GF-D8 (cell line): ENCODE results near the gene VANGL2.

Experiments used
- DNase-seq: peaks from one replicate; lab custom pipeline; 2025; lab: John Stamatoyannopoulos, UW

The VANGL2 gene

GRCh38 chr1:160428655-160429054, 28.3 kb downstream of the VANGL2 start:
- DNase-seq: peak; percentile 16

GRCh38 chr1:160429125-160429561, 28.8 kb downstream of the VANGL2 start:
- no peak for DNase-seq

- DNase-seq: no peak
Observed at GRCh38 chr1:160429702-160430535, 29.6 kb downstream of the VANGL2 start.

GRCh38 chr1:160431006-160431405, 30.6 kb downstream of the VANGL2 start:
- no peak for DNase-seq

- DNase-seq: no peak
Observed at GRCh38 chr1:160431571-160431970, 31.2 kb downstream of the VANGL2 start.

GRCh38 chr1:160432371-160432786, 32.0 kb downstream of the VANGL2 start:
- DNase-seq: no peak

GRCh38 chr1:160436966-160437365, 36.6 kb downstream of the VANGL2 start:
- DNase-seq: no peak

GRCh38 chr1:160437432-160438316, 37.3 kb downstream of the VANGL2 start:
- no peak for DNase-seq

GRCh38 chr1:160438317-160438918, 38.1 kb downstream of the VANGL2 start:
- no peak for DNase-seq

GRCh38 chr1:160438935-160439334, 38.6 kb downstream of the VANGL2 start:
- DNase-seq: no peak

GRCh38 chr1:160439718-160440117, 39.4 kb downstream of the VANGL2 start:
- no peak for DNase-seq

GRCh38 chr1:160446945-160447600, 46.7 kb downstream of the VANGL2 start:
- no peak for DNase-seq

GRCh38 chr1:160449494-160449893, 49.1 kb downstream of the VANGL2 start:
- no peak for DNase-seq

- DNase-seq: no peak
Observed at GRCh38 chr1:160451119-160451858, 50.9 kb downstream of the VANGL2 start.

GRCh38 chr1:160451859-160452232, 51.5 kb downstream of the VANGL2 start:
- DNase-seq: no peak

- DNase-seq: no peak
Observed at GRCh38 chr1:160453443-160453842, 53.1 kb downstream of the VANGL2 start.

GRCh38 chr1:160454371-160455152, 54.2 kb downstream of the VANGL2 start:
- DNase-seq: no peak

GRCh38 chr1:160455153-160455517, 54.8 kb downstream of the VANGL2 start:
- no peak for DNase-seq

GRCh38 chr1:160459056-160459455, 58.7 kb downstream of the VANGL2 start:
- DNase-seq: no peak

GRCh38 chr1:160459687-160460086, 59.3 kb downstream of the VANGL2 start:
- no peak for DNase-seq
